GM23338 (cell line): ENCODE measurements around the gene C5AR1.
A peak's percentile ranks its signal among the peaks of the same experiment; 100 is the strongest.

Source experiments
- CREB1 ChIP-seq: fragments of 250-450 bp; sonication (Bioruptor Pico); IDR thresholded peaks from 2 replicates; pipeline ENCODE4 v1.5.0; 2020; ENCODE audit warnings: low read depth, mild to moderate bottlenecking, moderate library complexity
- EZH2 ChIP-seq: fragments of 200-600 bp; sonication (generic); IDR thresholded peaks from one replicate; pipeline ENCODE4 v1.8.0; 2017; ENCODE audit warnings: antibody characterized with exemption, mild to moderate bottlenecking, low read depth; ENCODE audit not compliant: unreplicated experiment
- EZH2phosphoT487 ChIP-seq: fragments of 200-600 bp; sonication (generic); IDR thresholded peaks from one replicate; pipeline ENCODE4 v1.8.1; 2018; ENCODE audit warnings: antibody characterized with exemption; ENCODE audit not compliant: unreplicated experiment
- JUNB ChIP-seq: IDR thresholded peaks from one replicate; pipeline ENCODE4 v1.6.1; 2016; ENCODE audit warnings: antibody characterized with exemption; ENCODE audit not compliant: unreplicated experiment
- POLR2AphosphoS5 ChIP-seq: IDR thresholded peaks from 2 replicates; pipeline ENCODE4 v1.6.1; 2016; ENCODE audit warnings: antibody characterized with exemption, low read depth
- STAT1 ChIP-seq: IDR thresholded peaks from one replicate; pipeline ENCODE4 v1.6.1; 2016; ENCODE audit warnings: antibody characterized with exemption; ENCODE audit not compliant: unreplicated experiment
- ZNF331 ChIP-seq: fragments of 250-450 bp; sonication (Bioruptor Pico); IDR thresholded peaks from 2 replicates; pipeline ENCODE4 v1.5.0; 2020; ENCODE audit warnings: low read depth, mild to moderate bottlenecking, moderate library complexity
- TF ChIP-seq, protein P1 (sequence below): IDR thresholded peaks from one replicate; pipeline ENCODE4 v1.6.1; 2018; ENCODE audit warnings: antibody characterized with exemption; ENCODE audit not compliant: unreplicated experiment
- TF ChIP-seq, protein P2 (sequence below), 2 experiments: fragments of 200-600 bp in 1 of 2; sonication (generic) in 1 of 2; conservative IDR thresholded peaks; 2 replicates each; pipeline versions ENCODE4 v1.5.1 to v1.6.1; 2016 to 2017; ENCODE audit warnings: antibody characterized with exemption in 2 of 2, low read depth in 2 of 2, mild to moderate bottlenecking in 2 of 2, moderate library complexity in 1 of 2

GRCh38 chr19:47296036-47296435 lies 13.6 kb upstream of the C5AR1 start:
- TF ChIP-seq CREB1 (CRISPR knock-in tag) (peak; percentile 90), EZH2phosphoT487 (no peak), POLR2AphosphoS5 (no peak), JUNB (no peak), EZH2 (no peak), ZNF331 (CRISPR knock-in tag) (no peak), STAT1 (no peak)
- TF ChIP-seq, protein P1, sequence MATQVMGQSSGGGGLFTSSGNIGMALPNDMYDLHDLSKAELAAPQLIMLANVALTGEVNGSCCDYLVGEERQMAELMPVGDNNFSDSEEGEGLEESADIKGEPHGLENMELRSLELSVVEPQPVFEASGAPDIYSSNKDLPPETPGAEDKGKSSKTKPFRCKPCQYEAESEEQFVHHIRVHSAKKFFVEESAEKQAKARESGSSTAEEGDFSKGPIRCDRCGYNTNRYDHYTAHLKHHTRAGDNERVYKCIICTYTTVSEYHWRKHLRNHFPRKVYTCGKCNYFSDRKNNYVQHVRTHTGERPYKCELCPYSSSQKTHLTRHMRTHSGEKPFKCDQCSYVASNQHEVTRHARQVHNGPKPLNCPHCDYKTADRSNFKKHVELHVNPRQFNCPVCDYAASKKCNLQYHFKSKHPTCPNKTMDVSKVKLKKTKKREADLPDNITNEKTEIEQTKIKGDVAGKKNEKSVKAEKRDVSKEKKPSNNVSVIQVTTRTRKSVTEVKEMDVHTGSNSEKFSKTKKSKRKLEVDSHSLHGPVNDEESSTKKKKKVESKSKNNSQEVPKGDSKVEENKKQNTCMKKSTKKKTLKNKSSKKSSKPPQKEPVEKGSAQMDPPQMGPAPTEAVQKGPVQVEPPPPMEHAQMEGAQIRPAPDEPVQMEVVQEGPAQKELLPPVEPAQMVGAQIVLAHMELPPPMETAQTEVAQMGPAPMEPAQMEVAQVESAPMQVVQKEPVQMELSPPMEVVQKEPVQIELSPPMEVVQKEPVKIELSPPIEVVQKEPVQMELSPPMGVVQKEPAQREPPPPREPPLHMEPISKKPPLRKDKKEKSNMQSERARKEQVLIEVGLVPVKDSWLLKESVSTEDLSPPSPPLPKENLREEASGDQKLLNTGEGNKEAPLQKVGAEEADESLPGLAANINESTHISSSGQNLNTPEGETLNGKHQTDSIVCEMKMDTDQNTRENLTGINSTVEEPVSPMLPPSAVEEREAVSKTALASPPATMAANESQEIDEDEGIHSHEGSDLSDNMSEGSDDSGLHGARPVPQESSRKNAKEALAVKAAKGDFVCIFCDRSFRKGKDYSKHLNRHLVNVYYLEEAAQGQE: no peak
- TF ChIP-seq, protein P2, sequence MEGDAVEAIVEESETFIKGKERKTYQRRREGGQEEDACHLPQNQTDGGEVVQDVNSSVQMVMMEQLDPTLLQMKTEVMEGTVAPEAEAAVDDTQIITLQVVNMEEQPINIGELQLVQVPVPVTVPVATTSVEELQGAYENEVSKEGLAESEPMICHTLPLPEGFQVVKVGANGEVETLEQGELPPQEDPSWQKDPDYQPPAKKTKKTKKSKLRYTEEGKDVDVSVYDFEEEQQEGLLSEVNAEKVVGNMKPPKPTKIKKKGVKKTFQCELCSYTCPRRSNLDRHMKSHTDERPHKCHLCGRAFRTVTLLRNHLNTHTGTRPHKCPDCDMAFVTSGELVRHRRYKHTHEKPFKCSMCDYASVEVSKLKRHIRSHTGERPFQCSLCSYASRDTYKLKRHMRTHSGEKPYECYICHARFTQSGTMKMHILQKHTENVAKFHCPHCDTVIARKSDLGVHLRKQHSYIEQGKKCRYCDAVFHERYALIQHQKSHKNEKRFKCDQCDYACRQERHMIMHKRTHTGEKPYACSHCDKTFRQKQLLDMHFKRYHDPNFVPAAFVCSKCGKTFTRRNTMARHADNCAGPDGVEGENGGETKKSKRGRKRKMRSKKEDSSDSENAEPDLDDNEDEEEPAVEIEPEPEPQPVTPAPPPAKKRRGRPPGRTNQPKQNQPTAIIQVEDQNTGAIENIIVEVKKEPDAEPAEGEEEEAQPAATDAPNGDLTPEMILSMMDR (conservative IDR thresholded peaks at IDR 0.05; ENCODE audit: low read depth in 2 of 2): peak; percentile 84 to 94
